GM18873 (cell line): ENCODE results near the gene MAEL.
"Not testable (repeated sequence)": the region's sequence is repeated elsewhere in the genome, so short reads cannot be mapped to it uniquely, and the experiment has no call there.

ENCODE experiments used
- ATAC-seq: cut with Tn5 transposase; IDR thresholded peaks from one replicate; pipeline ENCODE4 v1.9.1; 2021; ENCODE audit warnings: mild to moderate bottlenecking, moderate library complexity, moderate number of reproducible peaks; ENCODE audit not compliant: unreplicated experiment, low FRiP score

MAEL gene

DNA sequence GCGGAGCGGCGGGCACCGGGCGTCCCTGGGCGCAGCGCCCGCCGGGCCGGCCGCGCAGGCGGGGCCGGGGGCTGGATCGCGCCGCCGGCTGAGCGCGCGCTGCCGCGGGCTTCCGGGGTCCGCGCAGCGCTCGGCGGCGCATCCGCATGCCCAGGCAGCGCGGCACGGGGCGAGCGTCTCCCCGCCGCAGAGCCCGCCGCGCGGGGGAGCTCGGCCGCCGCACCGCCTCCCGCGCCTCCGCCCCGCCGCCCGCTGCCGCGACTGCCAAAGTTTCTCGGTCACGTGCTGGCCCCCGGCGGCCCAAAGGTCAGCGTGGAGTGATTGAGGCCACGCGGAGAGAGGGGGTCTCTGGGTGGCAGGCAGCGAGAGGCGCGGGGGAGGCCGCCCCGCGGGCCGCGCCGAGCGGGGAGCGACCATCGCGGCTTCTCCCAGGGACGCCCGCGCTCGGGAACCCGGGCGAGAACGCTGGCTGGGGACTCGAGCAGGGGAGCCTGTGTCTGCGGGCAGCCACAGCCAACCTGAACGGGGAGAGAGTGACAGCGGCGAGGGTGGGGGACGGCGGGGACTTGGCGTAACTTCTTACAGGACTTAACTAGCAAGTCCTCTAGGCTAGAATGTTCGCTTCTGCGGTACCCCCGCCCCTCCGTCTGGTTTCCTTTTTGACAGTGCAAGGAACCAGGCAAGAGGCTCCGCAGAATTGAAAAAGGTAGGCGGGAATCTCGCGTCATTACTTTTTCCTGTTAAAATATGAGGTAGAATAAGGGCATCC lies 13.5 kb upstream of the MAEL start, which contains the start of gene ILDR2:
ILDR2 (minus strand) TSS at position 180 of the 769 bp plus-strand sequence. CDS start 272 bp downstream, outside the sequence.
- no peak for ATAC-seq

DNA sequence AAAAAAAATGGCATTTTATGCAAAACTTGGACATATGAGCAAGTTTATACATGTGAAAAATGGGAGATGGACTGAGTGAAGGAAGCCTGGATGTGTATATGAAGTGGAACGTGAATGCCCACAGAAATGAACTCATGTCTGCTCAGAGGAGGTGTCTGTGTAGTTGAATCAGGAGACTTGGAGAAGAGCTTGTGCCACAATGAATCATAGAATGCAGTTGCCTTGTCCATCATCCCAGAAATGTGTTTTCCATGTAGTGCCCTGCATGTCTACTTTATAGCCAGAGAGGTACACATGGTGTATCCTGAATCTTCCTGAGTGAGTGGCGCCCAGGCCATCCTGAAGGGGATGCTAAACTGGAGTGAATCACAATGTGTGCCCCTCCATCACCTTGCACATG lies 11.1 kb upstream of the MAEL start:
- ATAC-seq: no peak

DNA sequence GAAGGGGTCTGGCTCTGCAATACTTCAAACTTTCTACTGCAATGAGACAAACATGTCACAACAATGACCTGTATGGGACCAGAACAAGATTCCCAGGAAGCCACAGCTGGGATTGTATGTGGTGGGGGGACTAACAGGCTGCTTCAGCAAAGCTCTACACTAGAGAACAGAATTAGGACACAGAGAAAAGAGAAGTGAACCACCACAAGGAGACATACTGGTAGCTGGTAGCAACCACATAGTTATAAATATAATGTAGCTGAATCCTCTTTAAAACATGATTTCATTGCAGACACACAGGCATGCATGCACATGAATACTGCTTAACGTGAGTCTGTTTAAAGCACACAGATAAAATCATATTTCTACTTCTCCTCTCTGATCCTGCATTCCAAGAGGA lies 10.3 kb upstream of the MAEL start:
- no peak for ATAC-seq

DNA sequence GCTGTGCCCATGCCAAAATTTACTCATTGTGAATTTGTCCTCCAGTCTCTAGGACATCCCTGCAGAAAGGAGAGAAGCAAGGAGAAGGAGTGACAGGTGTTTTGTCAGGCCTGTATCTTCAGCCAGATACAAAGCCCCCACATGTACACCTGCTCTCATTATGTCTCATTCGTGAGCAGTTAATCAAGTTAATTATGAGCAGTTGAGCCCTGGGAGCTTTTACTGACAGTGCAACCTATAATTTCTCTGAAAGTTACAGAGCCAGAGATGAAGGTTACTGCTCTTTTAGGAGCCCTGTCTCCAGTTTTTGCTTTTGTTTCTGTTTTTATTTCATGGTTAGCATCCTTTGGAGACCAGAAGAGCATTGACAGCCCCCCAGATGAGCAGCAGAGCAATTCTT lies 8.7 kb upstream of the MAEL start:
- ATAC-seq: no peak

DNA sequence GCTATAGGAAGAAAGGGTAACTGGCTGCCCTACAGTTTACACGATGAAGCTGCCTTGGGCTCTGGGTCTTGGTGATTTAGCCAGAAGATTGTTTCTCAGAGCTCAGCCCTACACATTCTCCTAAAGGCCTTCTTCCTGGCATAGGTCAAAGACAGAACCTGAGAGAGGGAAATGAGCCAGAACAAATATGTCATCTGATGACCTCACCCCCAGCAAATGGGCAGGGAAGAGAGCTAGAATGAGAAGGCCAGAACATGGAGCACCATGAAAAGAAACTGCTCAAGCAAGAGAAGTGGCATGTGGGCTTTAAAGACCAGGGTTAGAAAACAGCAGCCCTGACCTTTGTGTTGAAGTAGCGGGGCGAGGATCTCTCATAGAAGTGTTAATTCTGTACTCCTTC lies 8.3 kb upstream of the MAEL start:
- ATAC-seq: no peak

DNA sequence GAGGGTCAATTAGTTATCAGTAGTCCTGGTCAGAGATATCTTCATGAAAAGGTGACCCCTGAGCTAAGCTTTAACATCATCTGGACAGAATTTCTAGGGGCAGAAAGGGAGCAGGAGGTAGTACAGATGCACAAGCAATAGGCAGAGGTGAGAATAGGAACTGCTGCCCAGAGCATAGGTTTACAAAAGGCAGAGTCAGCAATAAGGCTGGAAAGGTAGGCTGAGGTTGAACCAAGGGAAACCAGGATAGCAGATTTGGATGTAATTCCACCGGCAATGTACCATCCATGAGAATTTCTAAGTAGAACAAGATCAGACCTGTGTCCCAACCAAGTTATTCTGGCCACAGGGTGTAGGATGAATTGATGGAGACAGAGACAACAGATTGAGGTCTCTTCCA lies 7.5 kb upstream of the MAEL start:
- no peak for ATAC-seq

DNA sequence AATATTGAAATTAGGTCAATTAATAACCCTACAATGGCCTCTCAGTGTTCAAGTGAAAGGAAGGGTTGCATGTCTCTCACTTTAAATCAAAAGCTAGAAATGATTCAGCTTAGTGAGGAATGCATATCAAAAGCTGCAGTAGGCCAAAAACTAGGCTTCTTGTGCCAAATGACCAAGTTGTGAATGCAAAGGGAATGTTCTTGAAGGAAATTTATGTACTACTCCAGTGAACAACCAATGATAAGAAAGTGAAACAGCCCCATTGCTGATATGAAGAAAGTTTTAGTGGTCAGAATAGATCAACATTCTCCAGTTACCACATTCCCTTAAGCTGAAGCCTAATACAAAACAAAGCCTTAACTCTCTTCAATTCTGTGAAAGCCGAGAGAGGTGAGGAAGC lies 10.0 kb downstream of the MAEL start:
- no peak for ATAC-seq

DNA sequence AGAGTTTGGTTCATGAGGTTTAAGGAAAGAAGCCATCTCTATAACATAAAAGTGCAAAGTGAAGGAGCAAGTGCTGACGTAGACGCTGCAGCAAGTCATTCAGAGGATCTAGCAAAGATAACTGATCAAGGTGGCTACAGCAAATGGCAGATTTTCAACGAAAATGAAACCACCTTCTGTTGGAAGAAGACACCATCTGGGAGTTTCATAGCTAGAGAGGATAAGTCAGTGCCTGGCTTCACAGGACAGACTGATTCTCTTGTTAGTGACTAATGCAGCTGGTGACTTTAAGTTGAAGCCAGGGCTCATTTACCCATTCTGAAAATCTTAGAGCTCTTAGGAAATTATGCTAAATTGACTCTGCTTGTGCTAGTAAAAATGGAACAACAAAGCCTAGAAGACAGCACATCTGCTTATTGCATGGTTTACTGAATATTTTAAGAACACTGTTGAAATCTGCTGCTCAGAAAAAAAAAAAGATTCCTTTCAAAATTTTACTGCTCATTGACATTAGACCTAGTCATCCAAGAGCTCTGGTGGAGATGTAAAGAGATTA lies 10.5 kb downstream of the MAEL start:
- peak; percentile 62 for ATAC-seq

DNA sequence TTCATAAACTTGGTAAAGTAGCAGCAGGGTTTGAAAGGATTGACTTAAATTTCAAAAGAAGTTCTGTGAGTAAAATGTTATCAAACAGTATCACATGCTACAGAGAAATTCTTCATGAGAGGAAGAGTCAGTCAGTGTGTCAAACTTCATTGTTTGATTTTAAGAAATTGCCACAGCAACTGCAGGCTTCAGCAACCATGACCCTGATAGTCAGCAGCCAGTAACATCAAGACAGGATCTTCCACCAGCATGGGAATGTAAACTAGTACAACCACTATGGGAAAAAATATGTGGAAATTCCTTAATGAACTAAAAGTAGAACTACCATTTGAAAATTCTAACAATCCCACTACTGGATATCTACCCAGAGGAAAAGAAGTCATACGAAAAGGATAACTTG lies 11.5 kb downstream of the MAEL start:
- no peak for ATAC-seq

DNA sequence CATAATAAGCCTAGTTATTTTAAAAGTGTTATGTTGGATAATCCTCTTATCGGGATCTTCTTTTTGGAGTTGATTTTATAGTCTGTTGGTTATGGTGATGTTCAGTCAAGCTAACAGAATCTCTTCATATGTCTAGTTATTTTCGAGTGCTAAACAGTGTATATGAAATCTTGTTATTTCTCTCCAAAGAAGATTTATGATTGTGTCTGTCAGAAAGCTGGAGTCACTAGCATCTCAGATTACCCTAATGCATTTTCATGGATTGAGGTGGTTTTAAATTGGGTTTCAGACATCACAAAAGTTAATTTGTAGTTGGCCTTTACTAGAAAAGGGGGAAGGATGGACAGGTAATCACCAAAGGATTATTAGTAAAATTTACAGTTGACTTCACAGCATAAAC lies 13.3 kb downstream of the MAEL start:
- no peak for ATAC-seq

DNA sequence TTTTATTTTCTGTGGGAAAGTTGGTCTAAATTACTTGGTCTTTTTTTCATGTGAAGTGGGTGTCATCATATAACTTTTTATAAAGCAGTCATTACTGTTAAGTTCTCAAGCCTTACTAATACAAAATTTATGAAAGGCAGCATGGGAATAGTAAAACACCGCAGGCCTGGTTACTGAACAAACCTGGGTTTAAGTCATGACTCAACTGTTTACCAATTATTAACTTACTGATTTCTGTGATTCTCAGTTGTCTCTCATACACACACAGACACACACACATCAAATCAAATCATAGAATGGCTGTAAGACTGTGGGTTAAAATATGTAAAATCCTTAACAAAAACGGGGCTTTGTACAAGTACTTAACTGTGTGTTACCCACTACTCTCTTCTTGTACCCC lies 14.6 kb downstream of the MAEL start:
- no peak for ATAC-seq

DNA sequence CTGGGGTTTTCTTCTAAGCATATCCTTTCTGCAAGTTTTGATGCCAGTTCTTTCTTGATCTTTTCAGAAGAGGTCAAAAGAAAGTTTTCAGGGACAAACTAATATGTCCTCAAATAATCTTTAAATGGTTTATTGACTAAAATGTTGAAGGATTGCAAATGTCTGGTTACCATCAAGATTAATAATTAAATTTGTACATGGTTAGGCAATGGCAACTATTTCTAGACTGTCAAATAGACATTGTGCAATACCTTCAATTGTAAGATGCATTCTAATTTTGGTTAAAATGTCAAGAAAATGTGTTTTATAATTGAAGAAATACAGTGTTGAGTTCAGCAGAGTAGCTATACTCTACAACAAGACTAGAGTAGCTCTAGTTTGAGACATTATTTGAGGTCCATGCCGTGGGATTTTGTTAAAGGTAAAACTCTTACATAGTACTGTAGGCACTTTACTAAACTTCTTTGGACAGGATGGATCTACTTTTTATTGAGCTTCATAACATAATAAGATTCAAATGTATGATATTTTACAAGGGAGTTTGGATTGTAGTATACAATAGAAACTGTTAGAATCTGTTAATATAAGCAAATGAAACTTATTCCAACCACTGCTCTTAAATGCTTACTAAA lies 22.6 kb downstream of the MAEL start:
- no peak for ATAC-seq

DNA sequence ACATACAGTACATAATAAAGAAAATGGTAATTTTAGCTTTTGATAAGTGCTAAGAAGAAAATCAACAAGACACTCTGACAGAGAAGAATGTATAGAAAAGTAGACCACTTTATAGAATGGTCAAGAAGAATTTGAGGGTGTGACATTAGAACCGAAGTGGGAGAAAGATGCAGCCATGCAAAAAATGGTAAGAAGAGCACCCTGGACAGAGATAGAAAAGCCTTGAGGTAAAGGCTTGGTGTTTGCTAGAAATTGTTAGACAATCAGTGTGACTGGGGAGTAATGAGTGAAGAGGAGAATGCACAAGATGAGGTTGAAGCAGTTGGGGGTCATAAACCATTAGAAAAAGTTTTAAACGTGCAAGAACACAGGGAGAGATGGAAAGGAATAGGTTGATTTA lies 23.5 kb downstream of the MAEL start:
- no peak for ATAC-seq

DNA sequence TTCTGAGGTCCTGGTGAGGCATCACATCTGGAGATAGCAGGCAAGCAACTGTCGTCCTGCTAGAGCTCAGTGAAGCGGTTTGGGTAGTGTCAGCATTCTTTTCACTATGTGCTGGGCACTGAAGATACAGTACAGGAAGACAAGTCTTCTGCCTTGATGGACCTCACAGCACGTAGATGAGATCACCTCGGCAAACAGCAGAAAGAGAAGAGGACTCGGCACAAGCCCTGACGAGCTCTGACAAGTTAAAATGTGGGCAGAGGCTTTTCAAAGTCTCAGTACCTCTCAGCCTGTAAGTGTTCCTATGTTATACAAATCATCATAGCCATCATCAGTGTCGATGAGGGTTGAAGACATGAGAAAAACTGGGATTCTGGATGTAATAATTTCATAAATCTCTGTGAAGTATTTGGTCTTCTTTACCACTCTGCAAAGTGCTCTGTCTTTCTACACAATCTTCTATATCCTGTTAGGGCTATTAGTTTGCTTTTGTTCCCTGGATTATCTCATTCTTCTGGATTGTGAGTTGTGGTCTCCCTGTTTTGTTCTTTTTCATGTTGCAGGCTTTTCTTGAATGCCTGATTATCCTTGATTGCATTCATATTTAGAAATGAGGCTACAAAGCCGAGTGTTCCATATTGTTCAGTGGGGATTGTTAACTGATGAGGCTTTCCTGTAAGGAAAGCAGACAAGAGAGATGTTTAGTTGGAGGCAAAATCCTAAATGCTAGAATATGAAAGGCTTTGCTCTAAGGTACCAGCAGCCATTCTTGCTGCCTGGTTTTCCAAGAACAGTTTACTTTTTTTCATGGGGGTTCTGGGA lies 24.2 kb downstream of the MAEL start:
- no peak for ATAC-seq

DNA sequence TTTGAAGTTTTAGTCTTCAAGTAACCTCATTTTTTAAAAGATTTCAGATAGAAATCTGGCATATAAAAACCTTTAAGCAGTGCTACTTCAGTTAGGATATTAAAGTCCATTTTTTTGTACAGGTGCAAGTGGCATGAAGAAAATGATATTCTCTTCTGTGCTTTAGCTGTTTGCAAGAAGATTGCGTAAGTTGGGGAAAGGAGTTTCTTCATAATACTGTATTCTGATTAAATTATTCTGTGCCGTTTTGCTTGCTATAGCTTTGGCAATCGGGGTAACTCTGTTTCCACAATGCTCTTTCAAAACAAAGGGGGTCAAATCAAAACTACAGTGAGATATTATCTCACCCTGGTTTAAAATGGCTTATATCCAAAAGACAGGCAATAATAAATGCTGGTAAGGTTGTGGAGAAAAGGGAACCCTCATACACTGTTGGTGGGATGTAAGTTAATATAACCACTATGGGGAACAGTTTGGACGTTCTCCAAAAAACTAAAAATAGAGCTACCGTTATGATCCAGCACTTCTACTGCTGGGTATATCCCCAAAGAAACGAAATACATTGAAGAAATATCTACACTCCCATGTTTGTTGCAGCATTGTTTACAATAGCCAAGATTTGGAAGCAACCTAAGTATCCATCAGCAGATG lies 27.1 kb downstream of the MAEL start:
- no peak for ATAC-seq

DNA sequence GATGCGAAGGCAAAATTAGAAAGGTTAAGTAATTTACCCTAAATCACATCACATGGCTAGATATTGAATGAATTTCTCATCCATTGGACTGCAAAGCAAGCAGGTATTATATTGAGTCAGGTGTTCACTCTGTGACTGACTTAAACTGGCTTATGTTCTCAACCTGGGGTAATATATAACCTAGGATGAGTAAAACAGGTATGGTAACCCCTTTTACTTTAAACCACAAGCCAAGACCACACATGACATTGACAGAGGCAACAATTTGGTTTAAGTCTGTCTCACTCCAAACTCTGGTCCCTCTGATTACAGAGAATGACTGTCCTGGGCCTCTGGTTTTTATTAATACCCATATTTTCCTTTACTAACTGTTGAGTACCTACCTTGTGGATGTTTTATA lies 33.3 kb downstream of the MAEL start:
- peak; percentile 73 for ATAC-seq

DNA sequence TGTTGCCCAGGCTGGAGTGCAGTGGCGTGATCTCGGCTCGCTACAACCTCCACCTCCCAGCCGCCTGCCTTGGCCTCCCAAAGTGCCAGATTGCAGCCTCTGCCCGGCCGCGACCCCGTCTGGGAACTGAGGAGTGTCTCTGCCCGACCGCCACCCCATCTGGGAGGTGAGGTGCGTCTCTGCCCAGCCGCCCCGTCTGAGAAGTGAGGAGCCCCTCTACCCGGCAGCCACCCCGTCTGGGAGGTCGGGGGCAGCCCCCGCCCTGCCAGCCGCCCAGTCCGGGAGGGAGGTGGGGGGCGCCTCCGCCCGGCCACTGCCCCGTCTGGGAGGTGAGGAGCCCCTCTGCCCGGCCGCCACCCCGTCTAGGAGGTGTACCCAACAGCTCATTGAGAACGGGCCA lies 40.5 kb downstream of the MAEL start:
- ATAC-seq: not testable (repeated sequence)

DNA sequence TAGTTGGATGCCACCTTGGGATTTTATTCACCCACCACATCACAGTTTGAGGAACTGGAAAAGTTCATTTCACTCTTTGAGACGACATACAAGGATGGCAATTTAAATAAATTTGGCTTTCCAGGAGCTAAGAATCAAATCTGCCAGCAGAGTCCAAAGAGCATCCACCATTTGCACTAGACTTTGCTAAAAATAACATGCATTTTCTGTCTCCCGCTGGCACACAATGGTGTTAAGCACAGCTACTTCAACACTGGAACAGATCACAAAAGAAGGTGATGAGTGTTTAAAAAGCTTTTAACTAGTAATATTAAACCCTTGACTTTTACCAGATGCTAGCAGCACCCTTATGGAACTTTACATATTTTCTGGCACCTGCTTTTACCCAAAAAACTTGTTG lies 44.6 kb downstream of the MAEL start:
- ATAC-seq: no peak

DNA sequence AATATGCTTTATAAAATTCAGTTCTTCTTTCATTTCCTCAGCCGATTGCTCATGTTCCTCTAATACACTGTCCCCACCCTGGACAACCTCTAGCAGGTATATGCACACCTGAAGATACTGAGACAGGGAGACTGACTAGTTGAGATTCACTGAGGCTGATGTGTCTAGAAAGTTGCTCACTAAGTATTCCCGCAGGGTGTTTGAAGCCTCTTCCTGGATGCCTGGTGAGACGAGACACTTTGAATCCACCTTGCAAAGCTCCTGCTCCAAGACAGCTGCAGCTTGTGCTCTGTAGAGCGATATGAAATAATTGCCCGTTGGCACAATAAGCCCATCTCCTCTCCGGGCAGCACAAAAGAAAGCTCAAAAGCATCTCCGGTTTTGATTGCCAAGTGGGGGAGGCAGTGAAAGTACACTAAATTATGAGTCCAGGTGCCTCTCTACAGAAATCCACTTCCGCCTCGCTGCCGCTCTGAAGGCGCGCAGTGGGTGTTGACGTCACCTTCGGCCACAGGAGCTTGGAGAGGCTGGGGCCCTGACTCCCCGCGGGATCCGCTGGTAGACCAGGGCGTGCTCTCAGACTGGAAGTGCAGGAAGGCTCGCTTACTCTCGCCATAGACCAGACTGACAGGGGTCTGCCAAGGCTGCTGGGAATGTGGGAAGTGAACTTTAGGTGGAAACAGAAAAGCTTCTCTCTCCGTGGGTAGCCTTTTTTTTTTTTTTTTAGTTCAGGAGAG lies 54.8 kb downstream of the MAEL start:
- peak; percentile 96 for ATAC-seq

DNA sequence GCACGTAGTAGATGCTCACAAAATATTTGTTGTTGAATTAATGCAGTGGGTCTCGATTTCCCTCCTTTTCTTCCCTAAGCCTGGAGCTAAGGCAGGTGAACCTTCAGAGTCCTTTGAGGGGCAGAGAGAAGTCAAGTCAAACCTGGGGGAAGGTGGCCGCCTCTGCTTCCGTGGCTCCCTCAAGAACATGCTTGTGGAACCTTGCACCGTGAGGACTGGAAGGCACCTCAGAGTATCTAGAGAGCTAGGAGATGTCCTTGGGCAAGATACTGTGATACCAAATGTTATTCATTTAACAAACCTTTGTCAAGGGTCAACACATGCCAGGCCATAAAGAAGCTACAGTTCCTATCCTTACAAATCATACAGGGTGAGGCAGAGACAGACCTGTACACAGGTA lies 62.8 kb downstream of the MAEL start:
- ATAC-seq: no peak
